Measurements from ENCODE around the gene ZNF407.

The ZNF407 gene

GRCh38 chr18:74665346-74665745 is 67.7 kb downstream of the ZNF407 start:
- H3K27me3 ChIP-seq (ENCODE audit: insufficient read depth, low read depth) = no peaks in the 10 kb centered on the region
- no peaks in the 10 kb centered on the region for H3K4me1 ChIP-seq (ENCODE audit: low read depth, poor library complexity, severe bottlenecking)
- no peaks in the 10 kb centered on the region for H3K79me2 ChIP-seq (ENCODE audit: insufficient read depth, low read depth)
- H4K20me1 ChIP-seq (ENCODE audit: insufficient read depth) = no peaks in the 10 kb centered on the region
- H3K4me2 ChIP-seq = no peak overlapping the region
- H3K9ac ChIP-seq = no peak overlapping the region
- TF ChIP-seq CTCF (conservative IDR thresholded peaks at IDR 0.05; ENCODE audit: low read depth, low read length) = no peak
- H3K4me3 ChIP-seq (IDR thresholded peaks at IDR 0.05; ENCODE audit: insufficient read depth, low read depth, low read length) = no peak overlapping the region
- H3K36me3 ChIP-seq (ENCODE audit: insufficient read depth) = no peaks in the 10 kb centered on the region
- no peak overlapping the region for H2AFZ ChIP-seq (ENCODE audit: low read depth)
- H3K27ac ChIP-seq = no peak overlapping the region

- no peak overlapping the region for H2AFZ ChIP-seq (ENCODE audit: low read depth)
- no peak overlapping the region for H3K9ac ChIP-seq
- H3K36me3 ChIP-seq (ENCODE audit: insufficient read depth) = no peaks in the 10 kb centered on the region
- H4K20me1 ChIP-seq (ENCODE audit: insufficient read depth) = no peaks in the 10 kb centered on the region
- no peak overlapping the region for H3K4me2 ChIP-seq
- no peak overlapping the region for H3K4me3 ChIP-seq (IDR thresholded peaks at IDR 0.05; ENCODE audit: insufficient read depth, low read depth, low read length)
- H3K79me2 ChIP-seq (ENCODE audit: insufficient read depth, low read depth) = no peaks in the 10 kb centered on the region
- no peaks in the 10 kb centered on the region for H3K4me1 ChIP-seq (ENCODE audit: low read depth, poor library complexity, severe bottlenecking)
- no peaks in the 10 kb centered on the region for H3K27me3 ChIP-seq (ENCODE audit: insufficient read depth, low read depth)
- no peak for TF ChIP-seq CTCF (conservative IDR thresholded peaks at IDR 0.05; ENCODE audit: low read depth, low read length)
- no peak overlapping the region for H3K27ac ChIP-seq
Measured at GRCh38 chr18:74665905-74666304, 68.2 kb downstream of the ZNF407 start.

- no peaks in the 10 kb centered on the region for H3K36me3 ChIP-seq (ENCODE audit: insufficient read depth)
- TF ChIP-seq CTCF (conservative IDR thresholded peaks at IDR 0.05; ENCODE audit: low read depth, low read length) = no peak
- no peaks in the 10 kb centered on the region for H3K79me2 ChIP-seq (ENCODE audit: insufficient read depth, low read depth)
- H2AFZ ChIP-seq (ENCODE audit: low read depth) = no peak overlapping the region
- no peaks in the 10 kb centered on the region for H3K4me1 ChIP-seq (ENCODE audit: low read depth, poor library complexity, severe bottlenecking)
- no peaks in the 10 kb centered on the region for H3K27me3 ChIP-seq (ENCODE audit: insufficient read depth, low read depth)
- H3K27ac ChIP-seq = no peak overlapping the region
- no peak overlapping the region for H3K4me2 ChIP-seq
- H3K4me3 ChIP-seq (IDR thresholded peaks at IDR 0.05; ENCODE audit: insufficient read depth, low read depth, low read length) = no peak overlapping the region
- H3K9ac ChIP-seq = no peak overlapping the region
- no peaks in the 10 kb centered on the region for H4K20me1 ChIP-seq (ENCODE audit: insufficient read depth)
Measured at GRCh38 chr18:74669136-74669798, 71.6 kb downstream of the ZNF407 start.

- no peak for TF ChIP-seq CTCF (conservative IDR thresholded peaks at IDR 0.05; ENCODE audit: low read depth, low read length)
- H3K27me3 ChIP-seq (ENCODE audit: insufficient read depth, low read depth) = no peaks in the 10 kb centered on the region
Measured at GRCh38 chr18:74672371-74672770, 74.7 kb downstream of the ZNF407 start.

More at GRCh38 chr18:74672371-74672770, 74.7 kb downstream of the ZNF407 start:
- Histone ChIP-seq H2AFZ (ENCODE audit: low read depth) (no peak overlapping the region), H3K79me2 (ENCODE audit: insufficient read depth, low read depth) (no peaks in the 10 kb centered on the region), H3K4me2 (no peak overlapping the region), H3K4me3 (IDR thresholded peaks at IDR 0.05; ENCODE audit: insufficient read depth, low read depth, low read length) (no peak overlapping the region), H3K9ac (no peak overlapping the region), H4K20me1 (ENCODE audit: insufficient read depth) (no peaks in the 10 kb centered on the region), H3K27ac (no peak overlapping the region), H3K36me3 (ENCODE audit: insufficient read depth) (no peaks in the 10 kb centered on the region), H3K4me1 (ENCODE audit: low read depth, poor library complexity, severe bottlenecking) (no peaks in the 10 kb centered on the region)

All from KMS-11 (cell line).